HG03196 (cell line): ENCODE results near the gene HERC2.

Experiments used
- ATAC-seq: cut with Tn5 transposase; IDR thresholded peaks from one replicate; pipeline ENCODE4 v1.9.1; 2021; ENCODE audit not compliant: unreplicated experiment

HERC2 gene

DNA sequence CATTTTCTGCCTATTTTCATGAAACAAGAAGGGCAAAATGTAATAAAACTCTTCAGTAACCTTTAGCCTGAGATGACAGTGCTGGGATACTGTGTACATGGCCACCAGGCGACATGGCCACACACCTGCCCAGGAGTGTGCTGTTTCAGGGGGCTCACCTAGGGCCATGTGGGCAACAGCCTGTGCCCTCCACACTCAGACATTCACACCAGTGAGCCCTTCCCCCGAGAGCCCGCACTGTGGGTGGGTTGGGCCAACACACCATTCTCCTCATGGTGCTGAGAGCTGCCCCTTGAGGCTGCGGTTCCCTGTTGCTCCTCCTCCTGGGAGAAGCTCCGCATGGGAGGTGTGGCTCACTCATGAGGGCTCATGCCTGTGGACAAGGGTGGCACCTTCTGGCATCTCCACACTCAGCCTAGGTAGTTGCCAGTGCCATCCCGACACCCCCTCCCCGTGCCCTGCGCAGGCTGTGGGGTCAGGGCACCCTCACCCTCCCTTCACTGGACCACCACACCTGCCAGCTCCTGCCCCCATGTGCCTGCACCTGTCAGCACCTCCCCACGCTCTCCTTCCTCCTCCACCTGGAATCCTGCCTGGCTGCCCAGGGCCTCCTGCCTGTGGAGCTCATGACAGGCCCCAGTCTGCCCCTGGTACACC lies 242.5 kb downstream of the HERC2 start:
- no peak for ATAC-seq

DNA sequence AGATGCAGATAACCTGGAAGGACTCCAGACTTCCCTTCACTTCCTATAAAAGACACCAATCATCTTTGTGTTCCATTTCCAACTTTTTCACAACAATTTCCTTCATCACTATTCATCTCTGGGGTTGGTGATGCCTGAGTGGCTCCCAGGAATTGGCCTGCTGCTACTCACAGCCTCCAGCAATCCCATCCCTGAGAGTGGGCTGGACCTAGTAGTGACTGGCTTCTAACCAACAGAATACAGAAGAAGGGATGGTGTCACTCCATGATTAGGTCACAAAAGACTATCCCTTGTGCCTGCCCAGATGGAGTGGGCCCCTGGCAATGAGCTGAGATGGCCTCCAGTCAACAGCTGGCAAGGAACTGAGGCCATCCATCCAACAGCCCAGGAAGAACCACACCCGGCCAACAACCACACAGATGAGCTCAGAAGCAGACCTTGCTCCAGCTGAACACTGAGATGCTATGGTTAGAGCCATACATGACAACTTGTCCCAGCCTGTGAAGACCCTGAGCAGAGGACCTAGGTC lies 243.7 kb downstream of the HERC2 start:
- no peak for ATAC-seq

DNA sequence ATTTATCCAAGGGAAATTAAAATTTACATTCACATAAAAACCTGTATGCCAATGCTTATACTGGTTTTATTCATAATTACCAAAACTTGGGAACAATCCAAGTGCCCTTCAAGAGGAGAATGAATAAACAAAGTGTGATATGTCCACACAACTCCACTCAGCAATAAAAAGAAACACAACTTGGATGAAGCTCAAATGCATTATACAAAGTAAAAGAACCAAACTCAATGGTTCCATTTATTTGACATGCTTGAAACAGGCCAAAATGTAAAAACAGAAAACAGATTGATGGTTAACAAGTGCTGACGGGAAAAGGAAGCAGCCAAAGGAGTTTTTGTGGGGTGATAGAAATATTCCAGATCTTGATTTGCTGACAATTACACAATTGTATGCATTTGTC lies 246.4 kb downstream of the HERC2 start:
- no peak for ATAC-seq

DNA sequence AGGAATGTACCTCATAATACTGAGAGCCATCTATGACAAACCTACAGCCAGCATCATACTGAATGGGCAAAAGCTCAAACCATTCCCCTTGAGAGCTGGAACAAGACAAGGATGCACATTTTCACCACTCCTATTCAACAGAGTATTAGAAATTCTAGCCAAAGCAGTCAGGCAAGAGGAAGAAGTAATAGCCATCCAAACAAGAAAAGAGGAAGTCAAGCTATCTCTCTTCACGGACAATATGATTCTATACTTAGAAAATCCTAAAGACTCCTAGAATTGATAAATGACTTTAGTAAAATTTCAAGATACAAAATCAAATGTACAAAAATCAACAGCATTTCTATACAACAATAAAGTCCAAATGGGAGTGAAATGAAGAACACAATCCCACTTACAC lies 253.0 kb downstream of the HERC2 start:
- ATAC-seq: no peak

DNA sequence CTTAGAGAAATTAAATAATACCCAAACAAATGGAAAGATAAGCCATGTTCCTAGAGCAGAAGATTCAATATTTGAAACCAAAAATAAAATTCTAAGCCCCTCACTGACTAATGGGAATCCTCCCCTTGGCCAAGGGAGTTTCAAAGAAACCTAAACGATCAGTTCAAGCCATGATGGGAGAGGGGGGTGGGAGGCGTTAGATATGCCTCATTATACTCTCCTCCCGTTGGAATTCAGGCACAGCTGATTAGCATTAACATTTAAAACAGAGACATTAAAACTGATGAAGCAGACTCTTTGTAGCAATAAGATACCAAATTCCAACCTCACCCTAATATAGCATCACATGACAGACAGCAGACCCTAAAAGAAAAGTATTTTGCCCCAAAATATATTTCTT lies 255.7 kb downstream of the HERC2 start:
- no peak for ATAC-seq
